HEK293T (cell line): ENCODE measurements around the gene NHLRC3.

Experiments used
- ARNT ChIP-seq: fragments of 450-650 bp; IDR thresholded peaks from 2 replicates; pipeline ENCODE4 v1.6.1; 2017; ENCODE audit warnings: mild to moderate bottlenecking
- BHLHE40 ChIP-seq: fragments of 450-650 bp; IDR thresholded peaks from 2 replicates; pipeline ENCODE4 v1.6.1; 2016; ENCODE audit warnings: mild to moderate bottlenecking, moderate library complexity, borderline replicate concordance
- FOXA1 ChIP-seq: fragments of 450-650 bp; IDR thresholded peaks from 2 replicates; pipeline ENCODE4 v1.6.1; 2016; ENCODE audit warnings: mild to moderate bottlenecking
- FOXM1 ChIP-seq: fragments of 450-650 bp; IDR thresholded peaks from 2 replicates; pipeline ENCODE4 v1.6.1; 2017; ENCODE audit warnings: mild to moderate bottlenecking, borderline replicate concordance

DNA sequence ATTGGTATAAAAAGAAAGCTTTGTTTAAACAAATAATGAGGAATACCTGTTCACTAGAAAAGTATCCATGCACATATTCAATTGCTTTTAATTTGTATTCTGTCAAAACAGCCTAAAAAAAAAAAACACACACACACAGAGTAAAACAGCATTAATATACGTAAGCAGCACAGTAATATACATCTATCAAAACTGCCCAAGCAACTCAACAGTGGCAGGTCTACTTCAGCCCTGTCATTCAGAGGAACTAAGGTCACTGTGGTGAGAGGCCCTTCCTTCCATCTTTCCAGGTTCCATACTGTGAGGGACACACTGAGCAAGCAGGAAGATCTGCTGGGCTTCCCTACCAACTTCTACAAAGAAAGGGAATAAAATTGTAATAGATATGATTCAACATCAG lies 4.2 kb upstream of the NHLRC3 start:
- TF ChIP-seq FOXM1 (no peak), ARNT (no peak), BHLHE40 (no peak), FOXA1 (no peak)
